Kidney epithelial cell (primary cell): ENCODE data around the gene ALDH1B1. TPM values are rescaled to one million over a fixed set of nuclear protein-coding genes. Genes with fewer than 3 reads are reported as not detected.

Experiments
- DNase-seq: peaks from one replicate; pipeline ENCODE4 v3.0.0-alpha.2; 2010; ENCODE audit warnings: low read depth
- H3K27me3 ChIP-seq: 2 replicates; pipeline ENCODE4 v1.6.0; 2011; ENCODE audit warnings: low read length; ENCODE audit not compliant: control insufficient read depth, insufficient read depth
- H3K36me3 ChIP-seq: 2 replicates; pipeline ENCODE4 v1.5.1; 2011; ENCODE audit warnings: low read length; ENCODE audit not compliant: control insufficient read depth, insufficient read depth
- H3K4me3 ChIP-seq: 2 replicates; pipeline ENCODE4 v1.5.1; 2011; ENCODE audit warnings: low read depth, mild to moderate bottlenecking, control low read depth, low read length
- total RNA-seq: library from RNA; depleted of rRNA; stranded (reverse); fragments of >200 nt; gene quantifications from 2 replicates; pipeline ENCODE4 v1.2.3, GENCODE V29; 2015
- TF ChIP-seq, protein P1 (sequence below): IDR thresholded peaks from 2 replicates; pipeline ENCODE4 v1.5.1; 2011; ENCODE audit warnings: mild to moderate bottlenecking, moderate library complexity, low read length, control low read depth, inconsistent platforms; ENCODE audit not compliant: insufficient read depth, poor library complexity, severe bottlenecking

Gene ALDH1B1
- total RNA-seq, 1 donor from 2014 or later = 87.2 TPM

DNA sequence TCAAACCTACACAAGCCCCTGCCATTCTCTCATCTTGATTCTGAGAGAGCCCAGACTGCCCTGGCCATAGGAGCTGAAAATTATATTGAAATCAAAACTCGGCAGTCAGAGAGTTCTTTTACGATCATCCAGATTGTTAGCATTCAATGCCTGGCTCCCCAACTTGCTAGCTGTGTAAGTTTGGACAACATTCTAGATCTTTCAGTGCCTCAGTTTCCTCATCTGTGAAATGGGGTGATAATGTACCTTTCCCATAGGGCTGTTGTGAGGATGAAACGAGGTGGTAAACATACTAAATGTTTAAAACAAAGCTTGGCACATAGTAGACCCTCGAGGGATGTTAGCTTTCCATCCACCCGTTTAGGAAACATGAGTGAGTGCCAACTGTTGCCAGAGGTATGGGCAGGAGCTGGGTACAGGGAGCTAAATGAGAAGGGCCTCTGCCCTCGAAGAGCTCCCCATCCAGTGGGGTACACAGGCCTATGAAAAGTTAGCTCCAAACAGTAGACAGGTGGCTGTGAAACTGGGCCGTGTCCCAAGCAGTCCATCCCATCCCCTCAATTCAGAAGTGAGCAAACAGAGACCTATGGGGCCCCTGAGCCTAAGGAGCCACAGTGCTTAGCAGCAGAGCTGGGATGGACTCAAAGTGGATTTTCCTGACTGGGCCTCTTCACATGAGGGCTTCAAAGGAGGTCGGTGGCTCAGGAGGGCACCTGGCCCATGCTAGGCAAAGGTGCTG is 49.0 kb downstream of the ALDH1B1 start:
- TF ChIP-seq, protein P1, sequence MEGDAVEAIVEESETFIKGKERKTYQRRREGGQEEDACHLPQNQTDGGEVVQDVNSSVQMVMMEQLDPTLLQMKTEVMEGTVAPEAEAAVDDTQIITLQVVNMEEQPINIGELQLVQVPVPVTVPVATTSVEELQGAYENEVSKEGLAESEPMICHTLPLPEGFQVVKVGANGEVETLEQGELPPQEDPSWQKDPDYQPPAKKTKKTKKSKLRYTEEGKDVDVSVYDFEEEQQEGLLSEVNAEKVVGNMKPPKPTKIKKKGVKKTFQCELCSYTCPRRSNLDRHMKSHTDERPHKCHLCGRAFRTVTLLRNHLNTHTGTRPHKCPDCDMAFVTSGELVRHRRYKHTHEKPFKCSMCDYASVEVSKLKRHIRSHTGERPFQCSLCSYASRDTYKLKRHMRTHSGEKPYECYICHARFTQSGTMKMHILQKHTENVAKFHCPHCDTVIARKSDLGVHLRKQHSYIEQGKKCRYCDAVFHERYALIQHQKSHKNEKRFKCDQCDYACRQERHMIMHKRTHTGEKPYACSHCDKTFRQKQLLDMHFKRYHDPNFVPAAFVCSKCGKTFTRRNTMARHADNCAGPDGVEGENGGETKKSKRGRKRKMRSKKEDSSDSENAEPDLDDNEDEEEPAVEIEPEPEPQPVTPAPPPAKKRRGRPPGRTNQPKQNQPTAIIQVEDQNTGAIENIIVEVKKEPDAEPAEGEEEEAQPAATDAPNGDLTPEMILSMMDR = no peak
- no peak for DNase-seq
- Histone ChIP-seq H3K27me3 (no peaks in the 10 kb centered on the region), H3K36me3 (no peaks in the 10 kb centered on the region), H3K4me3 (no peak overlapping the region)

DNA sequence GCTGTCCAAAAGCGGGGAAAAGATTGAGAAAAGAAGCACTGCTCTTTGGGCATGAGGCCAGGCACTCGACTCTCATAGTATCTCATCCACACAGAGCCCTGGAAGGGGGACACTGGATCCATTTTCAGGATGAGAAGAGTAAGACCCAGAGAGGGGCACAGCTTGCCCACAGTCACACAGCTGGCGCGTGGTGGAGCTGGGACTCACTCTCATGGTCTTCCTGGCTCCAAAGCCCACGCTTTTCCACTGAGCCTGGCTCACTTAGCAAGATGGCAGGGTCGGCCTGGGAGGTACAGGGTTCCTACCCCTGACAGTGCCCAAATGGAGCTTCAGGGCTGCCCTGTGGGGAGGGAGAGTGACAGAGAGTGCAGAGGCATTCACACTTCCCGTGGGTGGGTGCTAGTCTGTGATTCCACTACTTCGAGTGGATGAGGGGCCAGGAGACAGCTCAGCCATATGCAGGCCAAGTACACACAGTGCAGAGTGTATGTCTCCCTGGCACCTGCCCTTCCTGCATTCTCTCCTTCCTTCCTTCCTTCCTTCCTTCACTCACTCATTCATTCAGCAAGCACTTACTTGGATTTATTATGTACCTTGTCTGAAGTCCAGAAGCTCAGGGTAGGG is 50.1 kb downstream of the ALDH1B1 start:
- no peak for DNase-seq
- H3K27me3 ChIP-seq = no peaks in the 10 kb centered on the region
- TF ChIP-seq, protein P1 = no peak
- H3K36me3 ChIP-seq = no peaks in the 10 kb centered on the region
- H3K4me3 ChIP-seq = no peak overlapping the region

DNA sequence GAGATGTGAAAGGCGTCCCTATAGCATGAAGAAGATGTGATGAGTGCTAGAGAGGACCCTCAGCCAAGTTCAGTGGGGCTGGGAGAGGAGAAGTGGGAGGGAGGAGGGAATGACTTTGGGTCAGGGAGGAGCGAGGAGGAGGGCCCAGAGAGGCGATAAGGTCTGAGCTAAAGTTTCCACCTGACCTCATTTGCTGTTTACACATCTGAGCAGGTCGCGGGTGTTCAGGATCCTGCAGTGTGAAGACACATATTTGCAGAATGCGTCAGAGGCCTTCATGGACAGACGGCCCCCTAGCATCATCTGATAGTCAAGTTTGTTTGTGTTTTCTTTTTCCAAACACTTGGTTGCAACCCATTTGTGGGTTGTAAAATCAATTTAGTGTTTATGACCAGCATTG is 50.7 kb downstream of the ALDH1B1 start:
- Histone ChIP-seq H3K36me3 (no peaks in the 10 kb centered on the region), H3K4me3 (no peak overlapping the region), H3K27me3 (no peaks in the 10 kb centered on the region)
- DNase-seq = peak; percentile 35
- TF ChIP-seq, protein P1 = no peak

- H3K27me3 ChIP-seq = no peaks in the 10 kb centered on the region
- H3K36me3 ChIP-seq = no peaks in the 10 kb centered on the region
- TF ChIP-seq, protein P1 = no peak
- H3K4me3 ChIP-seq = no peak overlapping the region
- DNase-seq = no peak
Observed at GRCh38 chr9:38443597-38443996, 51.1 kb downstream of the ALDH1B1 start.

- H3K4me3 ChIP-seq = no peak overlapping the region
- H3K27me3 ChIP-seq = no peaks in the 10 kb centered on the region
- DNase-seq = no peak
- TF ChIP-seq, protein P1 = no peak
- no peaks in the 10 kb centered on the region for H3K36me3 ChIP-seq
Observed at GRCh38 chr9:38445154-38446043, 52.9 kb downstream of the ALDH1B1 start.
